Measurements from ENCODE around the gene RMRP.

GRCh38 chr9:35669331-35670145, 11.7 kb upstream of the RMRP start:
- TF ChIP-seq POLR2A (IDR thresholded peaks at IDR 0.05; ENCODE audit: extremely low read depth, insufficient read length) (no peak), CTCF (IDR thresholded peaks at IDR 0.05; ENCODE audit: low read depth, low read length) (no peak), MYC (IDR thresholded peaks at IDR 0.05; ENCODE audit: low read depth, low read length) (no peak)
